ENCODE results near the gene GCK. TPM values are rescaled to one million over a fixed set of nuclear protein-coding genes. Genes with fewer than 3 reads are reported as not detected.

The GCK gene
- total RNA-seq, 2 experiments from 2014 or later: 2.1 to 3.3 TPM

GRCh38 chr7:44094365-44094764, 94.9 kb downstream of the GCK start:
- no peak overlapping the region for H3K4me3 Mint-ChIP-seq
- no peaks in the 10 kb centered on the region for H3K27me3 Mint-ChIP-seq (ENCODE audit: low read depth)
- intact Hi-C loops (cut with micrococcal nuclease): no loop called here
- DNase-seq: no peak
- no peaks in the 10 kb centered on the region for H3K9me3 Mint-ChIP-seq
- CTCF ChIA-PET: no interaction called here
- no peak overlapping the region for H3K27ac Mint-ChIP-seq
- peaks cover 13% of the 10 kb centered on the region for H3K4me1 Mint-ChIP-seq (ENCODE audit: low read depth)
- no peaks in the 10 kb centered on the region for H3K36me3 Mint-ChIP-seq (ENCODE audit: low read depth)

Other genes with a start within 250 kb of the GCK start
- gene SPDYE1, start 191.5 kb downstream of the GCK start, total RNA-seq: not detected
- 10 to 100 TPM; 82.3 TPM for gene DBNL, start 144.7 kb downstream of the GCK start, total RNA-seq
- under 1 TPM in 1 of 2 experiments, not detected in 1; 0.24 TPM for gene PGAM2, start 123.9 kb downstream of the GCK start, total RNA-seq
- 10 to 100 TPM; 27.1 to 29.4 TPM for gene POLM, start 106.9 kb downstream of the GCK start, total RNA-seq
- 10 to 100 TPM; 10.1 to 10.8 TPM for gene AEBP1, start 85.1 kb downstream of the GCK start, total RNA-seq
- gene POLD2, start 65.9 kb downstream of the GCK start, total RNA-seq: 100 to 1,000 TPM; 261 to 270 TPM
- not detected for gene MYL7, start 48.1 kb downstream of the GCK start, total RNA-seq
- 10 to 100 TPM; 53.5 to 57.3 TPM for gene YKT6, start 11.5 kb upstream of the GCK start, total RNA-seq
- under 1 TPM; 0.30 to 0.38 TPM for gene CAMK2B, start 136.2 kb upstream of the GCK start, total RNA-seq

All from activated naive CD4-positive, alpha-beta T cell treated with anti-CD3 and anti-CD28 coated beads for 36 hours (primary cell).